A673 (cell line): ENCODE measurements around the gene EI24. TPM values are rescaled to one million over a fixed set of nuclear protein-coding genes. Genes with fewer than 3 reads are reported as not detected.

Experiments used
- BruUV-seq: library from RNA; stranded (reverse); fragments of 400-500 nt; replicated peaks from 2 replicates; lab custom pipeline; 2021; lab: Mats Ljungman, UMichigan
- CTCF ChIA-PET: fragments of 300-600 bp; sonication (Branson Sonifier 250); formaldehyde crosslinking; loops from one replicate; lab custom pipeline; 2022; ENCODE audit warnings: antibody characterized with exemption; lab: Charles Lee
- POLR2A ChIA-PET: fragments of 300-600 bp; sonication (Branson Sonifier 250); formaldehyde crosslinking; loops from one replicate; lab custom pipeline; 2022; ENCODE audit warnings: antibody characterized with exemption; ENCODE audit not compliant: low non-redundant PET; lab: Charles Lee
- DNase-seq: peaks from one replicate; pipeline ENCODE4 v3.0.0-alpha.2; 2015; ENCODE audit warnings: low spot score
- H3K27ac ChIP-seq: fragments of 200-600 bp; sonication (generic); 2 replicates; pipeline ENCODE4 v1.5.1; 2016; ENCODE audit warnings: mixed run types, low read depth, mild to moderate bottlenecking, mixed read lengths, antibody characterized with exemption, low read length; ENCODE audit not compliant: poor library complexity, severe bottlenecking
- H3K27me3 ChIP-seq: fragments of 200-600 bp; sonication (generic); replicated peaks from 2 replicates; pipeline ENCODE4 v1.6.1; 2017; ENCODE audit warnings: mixed run types, low read depth, mild to moderate bottlenecking, mixed read lengths, antibody characterized with exemption, low read length; ENCODE audit not compliant: insufficient read depth, poor library complexity
- H3K36me3 ChIP-seq: fragments of 200-600 bp; sonication (generic); 2 replicates; pipeline ENCODE4 v1.6.1; 2016; ENCODE audit warnings: mixed run types, mild to moderate bottlenecking, mixed read lengths, antibody characterized with exemption, low read length; ENCODE audit not compliant: insufficient read depth, poor library complexity, severe bottlenecking
- H3K4me1 ChIP-seq: fragments of 200-600 bp; sonication (generic); 2 replicates; pipeline ENCODE4 v1.6.1; 2017; ENCODE audit warnings: mixed run types, mild to moderate bottlenecking, mixed read lengths, antibody characterized with exemption, low read length; ENCODE audit not compliant: insufficient read depth, poor library complexity, severe bottlenecking
- H3K4me3 ChIP-seq: fragments of 200-600 bp; sonication (generic); 2 replicates; pipeline ENCODE4 v1.5.1; 2016; ENCODE audit warnings: low read depth, mixed run types, mild to moderate bottlenecking, mixed read lengths, low read length; ENCODE audit not compliant: poor library complexity, severe bottlenecking
- H3K9me3 ChIP-seq: fragments of 200-600 bp; sonication (generic); 2 replicates; pipeline ENCODE4 v1.6.1; 2016; ENCODE audit warnings: mixed run types, low read depth, mild to moderate bottlenecking, mixed read lengths, antibody characterized with exemption, low read length; ENCODE audit not compliant: poor library complexity, severe bottlenecking
- EZH2 ChIP-seq: fragments of 200-600 bp; sonication (generic); IDR thresholded peaks from 2 replicates; pipeline ENCODE4 v1.6.1; 2017; ENCODE audit warnings: borderline replicate concordance, low read depth, mild to moderate bottlenecking, mixed read lengths, antibody characterized with exemption, low read length; ENCODE audit not compliant: poor library complexity, severe bottlenecking
- intact Hi-C: fragments of 100-400 bp; cut with micrococcal nuclease; formaldehyde crosslinking; loops from one replicate; pipeline ENCODE4 v1.10.0; 2022; ENCODE audit not compliant: unreplicated experiment
- total RNA-seq: library from RNA; stranded (reverse); gene quantifications from 2 replicates; pipeline ENCODE4 v1.2.3, GENCODE V29; 2021
- TF ChIP-seq, protein P1 (sequence below): fragments of 300-800, 200-600 bp; sonication (generic); conservative IDR thresholded peaks from 2 replicates; pipeline ENCODE4 v1.5.1; 2017; ENCODE audit warnings: low read depth, mild to moderate bottlenecking, antibody characterized with exemption, low read length, moderate library complexity, mixed read lengths

Gene EI24
- total RNA-seq, 1 experiment from 2014 or later = 161 TPM

DNA sequence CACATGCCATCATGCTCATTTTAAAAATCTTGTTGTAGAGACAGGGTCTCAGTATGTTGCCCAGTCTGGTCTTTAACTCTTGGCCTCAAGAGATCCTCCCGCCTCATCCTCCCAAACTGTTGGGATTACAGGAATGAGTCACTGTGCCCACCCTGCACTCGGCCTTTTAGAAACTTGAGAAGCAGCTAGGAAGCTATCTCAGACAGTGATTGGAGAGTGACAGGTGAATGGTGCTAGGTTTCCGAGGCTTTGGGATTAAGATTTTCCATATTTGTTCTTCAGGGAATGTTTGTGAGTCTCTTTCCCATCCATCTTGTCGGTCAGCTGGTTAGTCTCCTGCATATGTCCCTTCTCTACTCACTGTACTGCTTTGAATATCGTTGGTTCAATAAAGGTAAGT lies 10.5 kb downstream of the EI24 start:
- H3K9me3 ChIP-seq = no peaks in the 10 kb centered on the region
- intact Hi-C loops = no loop called here
- no peaks in the 10 kb centered on the region for H3K27me3 ChIP-seq
- TF ChIP-seq, protein P1, sequence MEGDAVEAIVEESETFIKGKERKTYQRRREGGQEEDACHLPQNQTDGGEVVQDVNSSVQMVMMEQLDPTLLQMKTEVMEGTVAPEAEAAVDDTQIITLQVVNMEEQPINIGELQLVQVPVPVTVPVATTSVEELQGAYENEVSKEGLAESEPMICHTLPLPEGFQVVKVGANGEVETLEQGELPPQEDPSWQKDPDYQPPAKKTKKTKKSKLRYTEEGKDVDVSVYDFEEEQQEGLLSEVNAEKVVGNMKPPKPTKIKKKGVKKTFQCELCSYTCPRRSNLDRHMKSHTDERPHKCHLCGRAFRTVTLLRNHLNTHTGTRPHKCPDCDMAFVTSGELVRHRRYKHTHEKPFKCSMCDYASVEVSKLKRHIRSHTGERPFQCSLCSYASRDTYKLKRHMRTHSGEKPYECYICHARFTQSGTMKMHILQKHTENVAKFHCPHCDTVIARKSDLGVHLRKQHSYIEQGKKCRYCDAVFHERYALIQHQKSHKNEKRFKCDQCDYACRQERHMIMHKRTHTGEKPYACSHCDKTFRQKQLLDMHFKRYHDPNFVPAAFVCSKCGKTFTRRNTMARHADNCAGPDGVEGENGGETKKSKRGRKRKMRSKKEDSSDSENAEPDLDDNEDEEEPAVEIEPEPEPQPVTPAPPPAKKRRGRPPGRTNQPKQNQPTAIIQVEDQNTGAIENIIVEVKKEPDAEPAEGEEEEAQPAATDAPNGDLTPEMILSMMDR = no peak
- no peak for TF ChIP-seq EZH2
- no peak overlapping the region for H3K4me3 ChIP-seq
- H3K36me3 ChIP-seq = peaks cover 95% of the 10 kb centered on the region
- ChIA-PET CTCF (no interaction called here), POLR2A (no interaction called here)
- no TSS peak for BruUV-seq
- H3K4me1 ChIP-seq = no peaks in the 10 kb centered on the region
- no peak overlapping the region for H3K27ac ChIP-seq
- DNase-seq = no peak

DNA sequence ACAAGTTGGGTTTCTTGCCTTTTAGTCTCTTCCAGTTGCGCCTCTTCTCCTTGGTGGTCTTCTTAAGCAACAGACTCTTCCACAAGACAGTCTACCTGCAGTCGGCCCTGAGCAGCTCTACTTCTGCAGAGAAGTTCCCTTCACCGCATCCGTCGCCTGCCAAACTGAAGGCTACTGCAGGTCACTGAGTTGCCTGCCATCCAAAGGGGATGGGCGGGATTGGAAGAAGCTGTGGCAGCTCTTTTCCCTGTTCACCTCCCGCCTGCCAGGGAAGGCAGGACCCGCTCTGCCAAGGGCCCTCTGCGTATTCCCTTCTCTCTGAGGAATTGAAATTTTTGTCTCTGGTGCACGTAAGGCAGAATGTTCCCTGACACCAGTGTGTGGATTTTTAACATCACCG lies 14.2 kb downstream of the EI24 start:
- intact Hi-C loops = no loop called here
- no peaks in the 10 kb centered on the region for H3K27me3 ChIP-seq
- BruUV-seq = no TSS peak
- H3K27ac ChIP-seq = no peak overlapping the region
- H3K4me1 ChIP-seq = peaks cover 5% of the 10 kb centered on the region
- TF ChIP-seq EZH2 = no peak
- TF ChIP-seq, protein P1 = no peak
- peaks cover 58% of the 10 kb centered on the region for H3K36me3 ChIP-seq
- DNase-seq = no peak
- POLR2A ChIA-PET = no interaction called here
- CTCF ChIA-PET = no interaction called here
- no peaks in the 10 kb centered on the region for H3K9me3 ChIP-seq
- no peak overlapping the region for H3K4me3 ChIP-seq

DNA sequence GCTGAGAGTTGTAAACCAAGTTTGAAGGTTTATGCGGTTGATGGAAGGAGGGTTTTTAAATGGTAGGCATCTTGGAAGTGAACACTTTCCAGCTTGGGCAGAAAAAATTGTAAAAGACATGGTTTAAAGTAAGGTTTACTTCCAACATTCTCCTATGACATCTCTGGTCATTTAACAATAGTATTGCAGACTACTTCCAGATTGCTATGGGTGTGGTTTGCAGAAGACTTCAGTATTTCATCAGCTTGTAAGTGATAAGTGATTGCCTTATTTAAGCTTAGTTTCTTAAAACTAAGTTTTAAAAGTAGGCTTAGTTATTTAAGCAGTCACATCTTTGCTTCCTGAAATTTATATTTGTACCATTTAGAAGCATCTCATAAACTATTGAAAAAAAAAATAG lies 16.2 kb downstream of the EI24 start:
- Histone ChIP-seq H3K36me3 (peaks cover 39% of the 10 kb centered on the region), H3K27me3 (no peaks in the 10 kb centered on the region), H3K27ac (no peak overlapping the region), H3K4me1 (peaks cover 5% of the 10 kb centered on the region), H3K4me3 (no peak overlapping the region), H3K9me3 (no peaks in the 10 kb centered on the region)
- intact Hi-C loops = no loop called here
- ChIA-PET POLR2A (no interaction called here), CTCF (no interaction called here)
- no TSS peak for BruUV-seq
- TF ChIP-seq, protein P1 = no peak
- no peak for TF ChIP-seq EZH2
- DNase-seq = no peak
